HG03558 (cell line): ENCODE data around the gene UBE2E3.

Experiments used
- ATAC-seq: cut with Tn5 transposase; IDR thresholded peaks from one replicate; pipeline ENCODE4 v1.9.1; 2021; ENCODE audit warnings: moderate number of reproducible peaks; ENCODE audit not compliant: unreplicated experiment; ENCODE audit errors: extremely low read depth

UBE2E3 gene

GRCh38 chr2:180980106-180980942 is at the start of gene UBE2E3:
TSS of gene UBE2E3 (plus strand) at chr2:180980605. CDS start at chr2:180982043, 1,438 bp downstream.
- ATAC-seq = peak; percentile 60

GRCh38 chr2:180931841-180932240 is 48.6 kb upstream of the UBE2E3 start:
- ATAC-seq = no peak

DNA sequence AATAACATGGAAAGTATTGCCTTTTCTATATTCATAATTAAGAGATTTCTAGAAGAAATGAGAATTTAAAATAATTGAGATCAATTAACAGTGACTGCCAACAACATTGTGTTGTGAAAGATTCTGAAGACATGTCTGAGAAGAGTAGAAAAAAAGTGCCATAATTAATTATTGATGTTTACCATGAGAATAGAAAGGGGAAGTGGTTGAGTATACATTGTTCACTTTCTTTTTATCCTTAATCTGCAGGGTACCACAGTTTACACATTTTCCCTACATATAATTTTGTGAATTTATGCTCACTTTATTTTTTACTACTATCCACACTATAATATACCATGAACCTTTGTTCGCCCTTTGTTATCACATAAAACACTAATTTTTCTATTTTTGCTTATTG is 47.1 kb upstream of the UBE2E3 start:
- no peak for ATAC-seq

DNA sequence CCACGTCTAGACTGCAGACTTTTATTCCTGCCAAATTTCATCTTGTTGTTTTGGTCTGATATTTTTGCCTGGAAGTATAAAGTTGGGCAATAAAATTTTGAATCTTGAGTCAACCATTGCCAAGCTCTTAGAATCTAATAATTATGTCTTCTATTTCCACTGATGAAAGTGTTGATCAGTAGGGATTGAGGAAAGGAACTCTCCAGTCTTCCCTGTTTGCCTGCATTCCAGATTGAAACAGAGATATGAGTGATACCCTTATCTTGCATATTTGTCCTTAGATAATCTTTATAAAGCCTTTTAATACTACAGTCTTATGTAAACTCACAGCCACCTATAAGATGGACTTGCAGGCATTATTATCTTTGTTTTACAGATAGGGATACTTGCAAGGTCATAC is 45.5 kb upstream of the UBE2E3 start:
- ATAC-seq = no peak

DNA sequence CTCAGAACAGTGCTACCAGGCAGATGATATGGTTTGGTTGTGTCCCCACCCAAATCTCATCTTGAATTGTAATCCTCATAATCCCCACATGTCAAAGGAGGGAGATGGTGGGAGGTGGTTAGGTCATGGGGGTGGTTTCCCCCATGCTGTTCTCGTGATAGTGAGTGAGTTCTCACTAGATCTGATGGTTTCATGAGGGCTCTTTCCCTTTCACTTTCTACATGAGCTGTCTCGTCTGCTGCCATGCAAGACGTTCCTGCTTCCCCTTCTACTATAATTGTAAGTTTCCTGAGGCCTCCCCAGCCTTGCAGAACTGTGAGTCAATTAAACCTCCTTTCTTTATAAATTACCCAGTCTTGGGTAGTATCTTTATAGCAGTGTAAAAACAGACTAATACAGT is 42.9 kb upstream of the UBE2E3 start:
- peak; percentile 88 for ATAC-seq

GRCh38 chr2:180938451-180938850 is 42.0 kb upstream of the UBE2E3 start:
- ATAC-seq = peak; percentile 29

- ATAC-seq = no peak
These were observed 37.1 kb upstream of the UBE2E3 start for GRCh38 chr2:180943275-180943674.

- no peak for ATAC-seq
These were observed 36.0 kb upstream of the UBE2E3 start for GRCh38 chr2:180944372-180944771.

GRCh38 chr2:180947208-180947689 is 33.2 kb upstream of the UBE2E3 start:
- ATAC-seq = no peak

DNA sequence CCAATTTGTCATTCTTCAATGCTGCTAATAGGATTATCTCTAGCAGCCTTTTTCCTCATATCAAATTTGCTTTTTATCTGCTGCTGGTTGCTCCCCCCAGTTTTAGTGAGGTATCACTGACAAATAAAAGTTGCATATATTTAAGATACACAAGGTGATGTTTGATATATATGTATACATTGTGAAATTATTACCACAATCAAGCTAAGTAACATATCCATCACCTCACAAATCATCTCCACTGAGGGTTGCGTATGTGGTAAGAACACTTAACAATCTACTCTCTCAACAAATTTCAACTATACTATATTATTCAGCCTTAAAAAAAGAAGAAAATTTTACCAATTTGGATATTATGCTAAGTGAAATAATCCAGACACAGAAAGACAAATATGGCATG is 30.5 kb upstream of the UBE2E3 start:
- no peak for ATAC-seq

DNA sequence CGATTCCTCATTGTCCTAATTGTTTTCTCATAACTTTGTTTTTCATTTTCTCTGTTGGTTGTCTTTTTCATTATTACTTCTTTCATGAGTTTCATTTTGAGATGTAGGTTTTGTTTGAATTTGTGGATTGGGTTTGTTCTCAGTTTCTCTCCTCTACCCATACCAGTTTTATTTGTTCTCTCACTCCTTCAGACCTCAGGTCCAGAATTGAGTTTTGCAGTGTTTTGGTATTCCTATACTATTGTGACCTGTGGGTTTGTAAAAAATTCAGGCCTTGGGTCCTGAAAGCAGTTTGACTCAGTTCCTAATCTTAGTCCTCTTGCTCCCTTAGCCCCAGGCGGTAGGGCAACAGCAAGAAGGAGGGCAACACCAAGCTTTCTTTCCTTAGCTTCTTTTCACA is 28.3 kb upstream of the UBE2E3 start:
- peak; percentile 38 for ATAC-seq

DNA sequence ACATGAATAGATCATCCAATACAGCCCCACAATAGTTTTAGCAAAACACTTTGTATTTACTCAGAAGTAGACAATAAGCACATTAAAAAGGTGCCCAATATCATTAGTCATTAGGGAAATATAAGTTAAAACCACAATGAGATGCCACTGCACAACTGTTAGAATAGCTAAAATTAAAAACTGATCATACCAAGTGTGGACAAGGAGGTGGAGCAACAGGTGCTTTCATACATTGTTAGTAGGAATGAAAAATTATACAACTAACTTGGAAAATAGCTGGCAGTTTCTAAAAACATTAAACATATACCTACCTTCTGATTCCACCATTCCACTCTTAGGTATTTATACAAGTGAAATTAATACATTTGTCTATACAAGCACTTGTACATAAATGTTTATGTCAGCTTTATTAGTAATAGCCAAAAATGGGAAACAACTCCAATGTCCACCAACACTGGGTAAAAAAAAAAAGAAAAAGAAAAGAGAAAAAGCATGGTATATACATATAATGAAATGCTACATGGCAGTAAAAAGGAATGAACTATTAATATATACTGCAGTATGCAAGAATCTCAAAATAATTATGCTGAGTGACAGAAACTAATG is 27.6 kb upstream of the UBE2E3 start:
- ATAC-seq = no peak

DNA sequence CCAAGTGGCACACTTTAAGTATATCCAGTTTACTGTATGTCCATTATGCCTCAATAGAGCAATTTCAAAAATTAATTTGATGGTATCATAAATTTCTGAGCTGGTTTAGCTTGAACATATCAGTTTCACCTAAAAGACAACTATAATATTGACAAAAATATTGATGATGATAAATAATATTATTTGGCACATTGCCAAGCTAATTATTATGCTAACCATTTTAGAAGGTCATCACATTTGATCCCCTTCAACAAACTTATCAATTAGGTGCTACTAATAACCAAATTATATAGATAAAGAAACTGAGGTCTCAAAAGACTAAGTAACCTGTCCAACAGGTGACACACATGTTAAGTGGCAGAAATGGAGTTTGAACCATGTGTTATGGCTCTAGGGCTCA is 26.9 kb upstream of the UBE2E3 start:
- ATAC-seq = no peak

DNA sequence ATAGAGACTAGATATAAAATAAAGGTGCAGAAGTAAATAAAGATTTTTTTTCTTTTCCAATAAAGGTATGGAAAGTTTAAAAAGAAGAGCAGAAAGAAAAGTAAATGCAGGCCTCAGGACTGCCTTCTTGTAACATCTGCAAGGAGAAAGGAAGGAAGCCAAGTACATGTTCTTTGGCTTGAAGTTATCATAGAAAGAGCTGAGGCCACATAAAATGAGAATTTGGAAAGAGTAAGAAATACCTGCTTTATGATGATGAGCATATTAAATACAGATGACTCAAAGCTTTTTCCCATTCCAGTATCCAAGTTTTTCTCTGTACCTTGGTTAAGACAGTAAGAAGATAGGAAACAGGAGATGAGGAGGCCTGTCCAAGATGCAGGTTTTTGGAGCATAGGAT is 25.3 kb upstream of the UBE2E3 start:
- no peak for ATAC-seq

- ATAC-seq = no peak
These were observed 20.6 kb upstream of the UBE2E3 start for GRCh38 chr2:180959787-180960186.

- no peak for ATAC-seq
These were observed 19.4 kb upstream of the UBE2E3 start for GRCh38 chr2:180960982-180961381.

GRCh38 chr2:180962727-180963314 is 17.6 kb upstream of the UBE2E3 start:
- no peak for ATAC-seq

- ATAC-seq = no peak
These were observed 14.0 kb upstream of the UBE2E3 start for GRCh38 chr2:180966378-180966777.

DNA sequence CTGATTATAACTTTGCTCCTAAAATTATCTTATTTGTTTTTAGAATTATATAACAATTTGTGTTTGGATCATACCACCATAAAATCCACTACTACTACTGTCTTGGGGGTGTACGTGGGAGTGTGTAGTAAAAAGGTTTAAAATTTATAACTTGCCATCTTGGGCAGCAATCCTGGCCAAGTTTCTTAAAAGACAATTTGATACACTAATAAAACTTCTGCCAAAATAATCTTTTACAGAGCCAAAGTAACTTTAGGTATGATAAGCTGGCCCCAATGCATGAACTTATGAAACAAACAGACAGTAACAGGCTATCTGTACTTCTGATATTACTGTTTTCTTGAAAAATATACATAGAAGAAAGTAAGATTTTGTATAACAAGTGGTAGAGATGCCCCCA is 11.3 kb upstream of the UBE2E3 start:
- ATAC-seq = no peak

DNA sequence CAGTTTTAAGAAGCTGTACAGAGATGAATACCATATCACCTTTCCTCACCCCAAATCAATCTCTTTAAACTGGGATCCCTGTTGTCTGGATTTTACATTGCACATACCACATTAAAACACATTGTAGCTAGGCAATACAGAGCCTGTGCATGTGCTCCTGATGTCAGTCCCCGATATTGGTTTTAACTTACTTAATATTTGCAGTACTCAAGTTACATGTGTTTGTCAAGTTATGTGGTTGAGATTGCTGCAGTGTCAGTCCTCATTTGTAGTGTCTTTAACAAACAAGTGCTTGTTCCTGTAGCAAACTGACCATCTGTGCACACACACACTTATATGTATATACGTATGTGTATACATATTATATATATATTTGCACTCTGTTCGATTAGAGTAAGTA is 10.4 kb upstream of the UBE2E3 start:
- ATAC-seq = no peak

DNA sequence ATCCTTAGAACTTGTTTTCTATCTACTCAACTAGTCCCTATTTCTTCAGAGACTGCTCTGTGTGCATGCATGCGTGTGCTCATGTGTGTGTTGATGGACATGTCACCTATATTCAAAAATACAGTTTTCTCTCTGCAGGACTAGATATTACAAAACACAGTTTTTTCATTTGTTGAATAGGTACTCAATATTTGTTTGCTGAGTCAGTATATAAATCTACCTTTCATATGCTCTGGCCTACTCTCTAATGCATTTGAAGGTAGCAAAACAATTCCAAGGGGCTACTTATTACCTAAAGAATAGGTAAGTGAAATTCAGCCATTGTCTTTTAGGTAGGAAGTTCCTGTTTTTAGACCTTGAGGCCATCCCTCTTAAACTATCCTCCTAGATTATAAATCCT is 8.6 kb upstream of the UBE2E3 start:
- ATAC-seq = no peak
